HCT116 (cell line): ENCODE measurements around the gene ADAMTS20. TPM values are rescaled to one million over a fixed set of nuclear protein-coding genes. Genes with fewer than 3 reads are reported as not detected.

Experiments used
- ATAC-seq: fragments of 200-7000 bp; cut with Tn5 transposase; 2 replicates; pipeline ENCODE4 v1.9.1; 2020; ENCODE audit warnings: mild to moderate bottlenecking, moderate library complexity
- BruUV-seq: library from RNA; stranded (reverse); fragments of 400-500 nt; replicated peaks from 2 replicates; lab custom pipeline; 2021; lab: Mats Ljungman, UMichigan
- CTCF ChIA-PET: fragments of 300-600 bp; sonication (Branson Sonifier 250); formaldehyde crosslinking; loops from one replicate; lab custom pipeline; 2021; ENCODE audit warnings: antibody characterized with exemption; lab: Charles Lee
- POLR2A ChIA-PET: fragments of 300-600, 350-600 bp; sonication (Branson Sonifier 250); formaldehyde crosslinking; loops from one replicate; lab custom pipeline; 2021; ENCODE audit warnings: antibody characterized with exemption; lab: Charles Lee
- RAD21 ChIA-PET, 2 experiments: fragments of 300-600 bp; sonication (Branson Sonifier 250); formaldehyde crosslinking; loops; one replicate each; lab custom pipeline; 2023; ENCODE audit warnings: low total read pairs in 2 of 2; ENCODE audit not compliant: uncharacterized antibody in 2 of 2, unreplicated experiment in 2 of 2, low non-redundant PET in 1 of 2; lab: Charles Lee
- DNase-seq: peaks from one replicate; pipeline ENCODE4 v3.0.0-alpha.2; 2010; ENCODE audit warnings: low read depth, low spot score
- H2AFZ ChIP-seq: fragments of 200-600 bp; shearing (Covaris generic), sonication (generic); 2 replicates; pipeline ENCODE4 v1.6.1; 2017; ENCODE audit warnings: low read depth, mixed run types, mixed read lengths, antibody characterized with exemption, low read length; ENCODE audit not compliant: poor library complexity, severe bottlenecking
- H3K27ac ChIP-seq: 2 replicates; pipeline ENCODE4 v1.5.1; 2012; ENCODE audit warnings: low read depth, low read length
- H3K27me3 ChIP-seq: fragments of 200-600 bp; sonication (generic); 2 replicates; pipeline ENCODE4 v1.6.1; 2016; ENCODE audit warnings: mixed run types, low read length, mixed read lengths; ENCODE audit not compliant: insufficient read depth
- H3K36me3 ChIP-seq, 2 experiments: fragments of 200-500 bp in 1 of 2; fragments of 200-600 bp in 1 of 2; sonication (Bioruptor generic) in 1 of 2; sonication (generic) in 1 of 2; 2 replicates each; pipeline versions ENCODE4 v1.5.1 to v1.6.1; 2014 to 2016; ENCODE audit warnings: low read length in 2 of 2, inconsistent platforms in 1 of 2, mixed read lengths in 1 of 2, mixed run types in 1 of 2; ENCODE audit not compliant: insufficient read depth in 2 of 2, control insufficient read depth in 1 of 2
- H3K4me1 ChIP-seq, 2 experiments: fragments of 200-600 bp in 1 of 2; sonication (generic) in 1 of 2; 2 replicates each; pipeline versions ENCODE4 v1.5.1 to v1.6.1; 2012 to 2017; ENCODE audit warnings: low read length in 2 of 2, inconsistent platforms in 1 of 2, mild to moderate bottlenecking in 1 of 2, mixed read lengths in 1 of 2, mixed run types in 1 of 2, moderate library complexity in 1 of 2; ENCODE audit not compliant: insufficient read depth in 2 of 2, control insufficient read depth in 1 of 2
- H3K4me2 ChIP-seq: fragments of 200-600 bp; sonication (generic); 2 replicates; pipeline ENCODE4 v1.6.1; 2017; ENCODE audit warnings: mixed run types, low read length, mixed read lengths
- H3K4me3 ChIP-seq, 2 experiments: fragments of 200-600 bp in 1 of 2; sonication (generic) in 1 of 2; replicated peaks in 1 of 2; 2 replicates each; pipeline ENCODE4 v1.5.1; 2011 to 2016; ENCODE audit warnings: low read length in 2 of 2, control low read depth in 1 of 2, low read depth in 1 of 2, mild to moderate bottlenecking in 1 of 2, mixed read lengths in 1 of 2, mixed run types in 1 of 2
- H3K79me2 ChIP-seq: fragments of 200-600 bp; sonication (generic); 2 replicates; pipeline ENCODE4 v1.6.1; 2017; ENCODE audit warnings: mild to moderate bottlenecking, mixed run types, low read length, moderate library complexity, mixed read lengths; ENCODE audit not compliant: insufficient read depth
- H3K9ac ChIP-seq: fragments of 200-600 bp; sonication (generic); 2 replicates; pipeline ENCODE4 v1.6.1; 2016; ENCODE audit warnings: low read length, mixed read lengths
- H3K9me2 ChIP-seq: fragments of 200-600 bp; sonication (generic), shearing (Covaris generic); 2 replicates; pipeline ENCODE4 v1.6.1; 2017; ENCODE audit warnings: mixed run types, mild to moderate bottlenecking, moderate library complexity; ENCODE audit not compliant: insufficient read depth
- H3K9me3 ChIP-seq, 2 experiments: fragments of 200-500 bp in 1 of 2; fragments of 200-600 bp in 1 of 2; sonication (Bioruptor generic) in 1 of 2; sonication (generic) in 1 of 2; 2 replicates each; pipeline ENCODE4 v1.6.1; 2014 to 2017; ENCODE audit warnings: low read length in 2 of 2, mixed read lengths in 2 of 2, inconsistent platforms in 1 of 2, low read depth in 1 of 2, mild to moderate bottlenecking in 1 of 2, mixed run types in 1 of 2, moderate library complexity in 1 of 2; ENCODE audit not compliant: control insufficient read depth in 1 of 2, insufficient read depth in 1 of 2
- H4K20me1 ChIP-seq: fragments of 200-600 bp; sonication (generic), shearing (Covaris generic); 2 replicates; pipeline ENCODE4 v1.6.1; 2017; ENCODE audit warnings: mixed run types, mild to moderate bottlenecking, moderate library complexity; ENCODE audit not compliant: insufficient read depth
- ATF3 ChIP-seq: IDR thresholded peaks from 2 replicates; pipeline ENCODE4 v1.6.1; 2012
- CEBPB ChIP-seq: IDR thresholded peaks from 2 replicates; pipeline ENCODE4 v1.6.1; 2012; ENCODE audit warnings: low read depth
- EZH2 ChIP-seq: fragments of 200-600 bp; sonication (generic); IDR thresholded peaks from 2 replicates; pipeline ENCODE4 v1.6.1; 2017; ENCODE audit warnings: antibody characterized with exemption, mixed run types
- EZH2phosphoT487 ChIP-seq: fragments of 200-600 bp; IDR thresholded peaks from 2 replicates; pipeline ENCODE4 v1.6.1; 2018; ENCODE audit warnings: antibody characterized with exemption, borderline replicate concordance
- POLR2AphosphoS5 ChIP-seq: IDR thresholded peaks from 2 replicates; pipeline ENCODE4 v1.6.1; 2011; ENCODE audit warnings: mild to moderate bottlenecking, low read depth, low read length, moderate library complexity
- RAD21 ChIP-seq: IDR thresholded peaks from 2 replicates; pipeline ENCODE4 v1.6.1; 2012; ENCODE audit warnings: low read depth, mild to moderate bottlenecking
- YY1 ChIP-seq: IDR thresholded peaks from 2 replicates; pipeline ENCODE4 v1.6.1; 2011; ENCODE audit warnings: low read length, low read depth, moderate library complexity, mild to moderate bottlenecking; ENCODE audit not compliant: insufficient replicate concordance; ENCODE audit errors: extremely low read depth
- ZNF274 ChIP-seq: fragments of 200-500 bp; sonication (Bioruptor generic); IDR thresholded peaks from 2 replicates; pipeline ENCODE4 v1.6.1; 2014; ENCODE audit warnings: mild to moderate bottlenecking, low read depth, low read length, inconsistent platforms
- intact Hi-C: fragments of 100-400 bp; cut with micrococcal nuclease; formaldehyde crosslinking; loops from 2 replicates; pipeline ENCODE4 v1.10.0; 2022
- total RNA-seq: library from RNA; stranded (reverse); gene quantifications from one replicate; pipeline ENCODE4 v1.2.1, GENCODE V29; 2021; ENCODE audit not compliant: unreplicated experiment
- TF ChIP-seq, protein P1 (sequence below): IDR thresholded peaks from 2 replicates; pipeline ENCODE4 v1.6.1; 2011; ENCODE audit warnings: mild to moderate bottlenecking, low read length, moderate library complexity; ENCODE audit not compliant: insufficient replicate concordance; ENCODE audit errors: extremely low read depth

Gene ADAMTS20
- total RNA-seq, 1 experiment from 2014 or later, result not detected

GRCh38 chr12:43580601-43581000 is 28.6 kb upstream of the ADAMTS20 start:
- Histone ChIP-seq H3K4me2 (no peak overlapping the region), H2AFZ (no peak overlapping the region), H3K4me3 (no peak overlapping the region), H3K27ac (no peak overlapping the region), H3K9me3 (no peaks in the 10 kb centered on the region), H3K9ac (no peak overlapping the region), H3K27me3 (no peaks in the 10 kb centered on the region), H4K20me1 (no peaks in the 10 kb centered on the region), H3K79me2 (no peaks in the 10 kb centered on the region), H3K9me2 (no peaks in the 10 kb centered on the region), H3K4me1 (no peaks in the 10 kb centered on the region), H3K36me3 (no peaks in the 10 kb centered on the region)
- intact Hi-C loops, result no loop called here
- ATAC-seq, result no peak
- RAD21 ChIA-PET, result no interaction called here
- no peak for DNase-seq
- POLR2A ChIA-PET, result no interaction called here
- no TSS peak for BruUV-seq
- TF ChIP-seq, protein P1, sequence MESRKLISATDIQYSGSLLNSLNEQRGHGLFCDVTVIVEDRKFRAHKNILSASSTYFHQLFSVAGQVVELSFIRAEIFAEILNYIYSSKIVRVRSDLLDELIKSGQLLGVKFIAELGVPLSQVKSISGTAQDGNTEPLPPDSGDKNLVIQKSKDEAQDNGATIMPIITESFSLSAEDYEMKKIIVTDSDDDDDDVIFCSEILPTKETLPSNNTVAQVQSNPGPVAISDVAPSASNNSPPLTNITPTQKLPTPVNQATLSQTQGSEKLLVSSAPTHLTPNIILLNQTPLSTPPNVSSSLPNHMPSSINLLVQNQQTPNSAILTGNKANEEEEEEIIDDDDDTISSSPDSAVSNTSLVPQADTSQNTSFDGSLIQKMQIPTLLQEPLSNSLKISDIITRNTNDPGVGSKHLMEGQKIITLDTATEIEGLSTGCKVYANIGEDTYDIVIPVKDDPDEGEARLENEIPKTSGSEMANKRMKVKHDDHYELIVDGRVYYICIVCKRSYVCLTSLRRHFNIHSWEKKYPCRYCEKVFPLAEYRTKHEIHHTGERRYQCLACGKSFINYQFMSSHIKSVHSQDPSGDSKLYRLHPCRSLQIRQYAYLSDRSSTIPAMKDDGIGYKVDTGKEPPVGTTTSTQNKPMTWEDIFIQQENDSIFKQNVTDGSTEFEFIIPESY, result no peak
- TF ChIP-seq ATF3 (no peak), YY1 (no peak), RAD21 (no peak), ZNF274 (no peak), CEBPB (no peak), EZH2 (no peak), EZH2phosphoT487 (no peak), POLR2AphosphoS5 (no peak)
- CTCF ChIA-PET, result no interaction called here
